ENCODE data around the gene STK35. TPM values are rescaled to one million over a fixed set of nuclear protein-coding genes. Genes with fewer than 3 reads are reported as not detected.

Gene STK35
- total and polyA plus RNA-seq, 2 experiments from 2014 or later, result 6.9 to 19.7 TPM

- no peak overlapping the region for H3K4me3 ChIP-seq
- no peak overlapping the region for H3K9ac ChIP-seq
- TF ChIP-seq EZH2 (IDR thresholded peaks at IDR 0.05; ENCODE audit: insufficient read depth, poor library complexity, severe bottlenecking) (no peak), EZH2phosphoT487 (IDR thresholded peaks at IDR 0.05; ENCODE audit: insufficient read depth, low read depth) (no peak)
- H3K27ac ChIP-seq, result peak overlapping the region; percentile 69
- in situ Hi-C loops (cut with MboI), result no loop called here
- H3K79me2 ChIP-seq (ENCODE audit: insufficient read depth), result peaks cover 100% of the 10 kb centered on the region
- H3K9me3 ChIP-seq (ENCODE audit: low read depth), result no peaks in the 10 kb centered on the region
- DNase-seq, result no peak
- 89 to 93% methylated on average over 3 of the region's 3 CpGs for WGBS, 2 experiments (ENCODE audit: low coverage in 1 of 2, low lambda C conversion rate in 2 of 2, missing lambda C conversion rate in 2 of 2)
- no peaks in the 10 kb centered on the region for H3K9me2 ChIP-seq (ENCODE audit: insufficient read depth)
- peak overlapping the region; percentile 51 for H3K4me2 ChIP-seq (ENCODE audit: unreplicated experiment)
- peaks cover 9% of the 10 kb centered on the region for H3K36me3 ChIP-seq (ENCODE audit: low read depth)
- H3F3A ChIP-seq (ENCODE audit: insufficient read depth), result peaks cover 37% of the 10 kb centered on the region
- peaks cover 37% of the 10 kb centered on the region for H3K4me1 ChIP-seq (ENCODE audit: insufficient read depth)
- peaks cover 6% of the 10 kb centered on the region; the same call in 1 of the 2 replicates for H4K20me1 ChIP-seq (ENCODE audit: insufficient read depth)
- H3K27me3 ChIP-seq (replicated peaks; ENCODE audit: insufficient read depth), result no peaks in the 10 kb centered on the region
- no peak overlapping the region for H2AFZ ChIP-seq
These were observed 6.9 kb downstream of the STK35 start for GRCh38 chr20:2108498-2108897.

GRCh38 chr20:2108987-2109386, 7.4 kb downstream of the STK35 start:
- H3K4me1 ChIP-seq (ENCODE audit: insufficient read depth), result peaks cover 37% of the 10 kb centered on the region
- H2AFZ ChIP-seq, result no peak overlapping the region
- peaks cover 6% of the 10 kb centered on the region; the same call in 1 of the 2 replicates for H4K20me1 ChIP-seq (ENCODE audit: insufficient read depth)
- 22 to 35% methylated on average over 4 of the region's 4 CpGs for WGBS, 2 experiments (ENCODE audit: low coverage in 1 of 2, low lambda C conversion rate in 2 of 2, missing lambda C conversion rate in 2 of 2)
- DNase-seq, result peak; percentile 90
- H3K9me3 ChIP-seq (ENCODE audit: low read depth), result no peaks in the 10 kb centered on the region
- H3K27me3 ChIP-seq (replicated peaks; ENCODE audit: insufficient read depth), result no peaks in the 10 kb centered on the region
- H3F3A ChIP-seq (ENCODE audit: insufficient read depth), result peaks cover 33% of the 10 kb centered on the region
- H3K9ac ChIP-seq, result no peak overlapping the region
- H3K4me3 ChIP-seq, result no peak overlapping the region
- peak overlapping the region; percentile 51 for H3K4me2 ChIP-seq (ENCODE audit: unreplicated experiment)
- peak overlapping the region; percentile 69 for H3K27ac ChIP-seq
- TF ChIP-seq EZH2 (IDR thresholded peaks at IDR 0.05; ENCODE audit: insufficient read depth, poor library complexity, severe bottlenecking) (no peak), EZH2phosphoT487 (IDR thresholded peaks at IDR 0.05; ENCODE audit: insufficient read depth, low read depth) (no peak)
- H3K9me2 ChIP-seq (ENCODE audit: insufficient read depth), result no peaks in the 10 kb centered on the region
- peaks cover 100% of the 10 kb centered on the region for H3K79me2 ChIP-seq (ENCODE audit: insufficient read depth)
- peaks cover 9% of the 10 kb centered on the region for H3K36me3 ChIP-seq (ENCODE audit: low read depth)
- in situ Hi-C loops (cut with MboI), result no loop called here

- peak overlapping the region; percentile 51 for H3K4me2 ChIP-seq (ENCODE audit: unreplicated experiment)
- H3K9ac ChIP-seq, result no peak overlapping the region
- WGBS, 2 experiments (ENCODE audit: low coverage in 1 of 2, low lambda C conversion rate in 2 of 2, missing lambda C conversion rate in 2 of 2), result 20 to 29% methylated on average over 6 of the region's 6 CpGs
These were observed 8.0 kb downstream of the STK35 start for GRCh38 chr20:2109425-2110210.

GRCh38 chr20:2112910-2113309, 11.3 kb downstream of the STK35 start:
- in situ Hi-C loops (cut with MboI), result no loop called here

More at GRCh38 chr20:2109425-2110210, 8.0 kb downstream of the STK35 start:
- TF ChIP-seq EZH2 (IDR thresholded peaks at IDR 0.05; ENCODE audit: insufficient read depth, poor library complexity, severe bottlenecking) (no peak), EZH2phosphoT487 (IDR thresholded peaks at IDR 0.05; ENCODE audit: insufficient read depth, low read depth) (no peak)
- H2AFZ ChIP-seq, result no peak overlapping the region
- no peaks in the 10 kb centered on the region for H3K9me2 ChIP-seq (ENCODE audit: insufficient read depth)
- peaks cover 7% of the 10 kb centered on the region; the same call in 1 of the 2 replicates for H4K20me1 ChIP-seq (ENCODE audit: insufficient read depth)
- peaks cover 100% of the 10 kb centered on the region for H3K79me2 ChIP-seq (ENCODE audit: insufficient read depth)
- H3K36me3 ChIP-seq (ENCODE audit: low read depth), result peaks cover 9% of the 10 kb centered on the region
- peak overlapping the region; percentile 69 for H3K27ac ChIP-seq
- no peaks in the 10 kb centered on the region for H3K27me3 ChIP-seq (replicated peaks; ENCODE audit: insufficient read depth)
- peaks cover 32% of the 10 kb centered on the region for H3K4me1 ChIP-seq (ENCODE audit: insufficient read depth)
- peaks cover 32% of the 10 kb centered on the region for H3F3A ChIP-seq (ENCODE audit: insufficient read depth)
- DNase-seq, result peak; percentile 47
- no peaks in the 10 kb centered on the region for H3K9me3 ChIP-seq (ENCODE audit: low read depth)
- no peak overlapping the region for H3K4me3 ChIP-seq
- in situ Hi-C loops (cut with MboI), result no loop called here

More at GRCh38 chr20:2112910-2113309, 11.3 kb downstream of the STK35 start:
- no peak for DNase-seq
- Histone ChIP-seq H2AFZ (no peak overlapping the region), H3K27me3 (replicated peaks; ENCODE audit: insufficient read depth) (no peaks in the 10 kb centered on the region), H3K4me1 (ENCODE audit: insufficient read depth) (peaks cover 21% of the 10 kb centered on the region), H3K9ac (no peak overlapping the region), H3K36me3 (ENCODE audit: low read depth) (peaks cover 9% of the 10 kb centered on the region; the same call in 1 of the 2 replicates), H3K4me3 (no peak overlapping the region), H3K27ac (no peak overlapping the region), H3K79me2 (ENCODE audit: insufficient read depth) (peaks cover 100% of the 10 kb centered on the region), H3K4me2 (ENCODE audit: unreplicated experiment) (no peak overlapping the region), H3K9me2 (ENCODE audit: insufficient read depth) (no peaks in the 10 kb centered on the region), H3K9me3 (ENCODE audit: low read depth) (no peaks in the 10 kb centered on the region), H4K20me1 (ENCODE audit: insufficient read depth) (peaks cover 9% of the 10 kb centered on the region; the same call in 1 of the 2 replicates), H3F3A (ENCODE audit: insufficient read depth) (peaks cover 28% of the 10 kb centered on the region)
- no peak for TF ChIP-seq EZH2 (IDR thresholded peaks at IDR 0.05; ENCODE audit: insufficient read depth, poor library complexity, severe bottlenecking)
- no peak for TF ChIP-seq EZH2phosphoT487 (IDR thresholded peaks at IDR 0.05; ENCODE audit: insufficient read depth, low read depth)
- WGBS, 2 experiments (ENCODE audit: low coverage in 1 of 2, low lambda C conversion rate in 2 of 2, missing lambda C conversion rate in 2 of 2), result 76 to 79% methylated on average over 4 of the region's 4 CpGs
